NT2/D1 (cell line): ENCODE measurements around the gene CENPVL3.

ENCODE experiments used
- SUZ12 ChIP-seq: IDR thresholded peaks from 2 replicates; pipeline ENCODE4 v1.6.1; 2011; ENCODE audit not compliant: insufficient read length, insufficient read depth; ENCODE audit errors: extremely low read depth
- YY1 ChIP-seq: IDR thresholded peaks from 2 replicates; pipeline ENCODE4 v1.6.1; 2011; ENCODE audit not compliant: insufficient read length, insufficient read depth
- ZNF274 ChIP-seq: IDR thresholded peaks from 2 replicates; pipeline ENCODE4 v1.6.1; 2011; ENCODE audit warnings: mild to moderate bottlenecking, low read depth, low read length

- TF ChIP-seq SUZ12 = no peak
- TF ChIP-seq YY1 = no peak
- TF ChIP-seq ZNF274 = no peak
These were observed 49.2 kb downstream of the CENPVL3 start for GRCh38 chrX:51569561-51569960.
